ENCODE measurements around the gene CORO6. TPM values are rescaled to one million over a fixed set of nuclear protein-coding genes. Genes with fewer than 3 reads are reported as not detected.

CORO6 gene
- total RNA-seq, 2 donors from 2014 or later = 2.1 to 10.2 TPM

GRCh38 chr17:29588562-29589411, 33.9 kb downstream of the CORO6 start:
- Mint-ChIP-seq H3K27me3 (no peaks in the 10 kb centered on the region), H3K4me3 (peak overlapping the region; percentile 87), H3K36me3 (no peaks in the 10 kb centered on the region), H3K4me1 (ENCODE audit: low read depth in 2 of 2) (peaks cover 42 to 46% of the 10 kb centered on the region in 2 donors), H3K27ac (peak overlapping the region; percentile 33 to 66), H3K9me3 (no peaks in the 10 kb centered on the region)
- ATAC-seq (peak; percentile 50 to 51), DNase-seq (ENCODE audit: low spot score) (no peak)

- Mint-ChIP-seq H3K4me3 (peak overlapping the region; percentile 87), H3K4me1 (ENCODE audit: low read depth in 2 of 2) (peaks cover 42 to 47% of the 10 kb centered on the region in 2 donors), H3K27me3 (no peaks in the 10 kb centered on the region), H3K9me3 (no peaks in the 10 kb centered on the region), H3K36me3 (no peaks in the 10 kb centered on the region), H3K27ac (peak overlapping the region; percentile 33 to 66)
- DNase-seq (ENCODE audit: low spot score) (no peak), ATAC-seq (no peak)
These were observed 34.6 kb downstream of the CORO6 start for GRCh38 chr17:29588017-29588561.

- Mint-ChIP-seq H3K36me3 (no peaks in the 10 kb centered on the region), H3K27me3 (no peaks in the 10 kb centered on the region), H3K4me1 (ENCODE audit: low read depth in 2 of 2) (peaks cover 42 to 47% of the 10 kb centered on the region in 2 donors), H3K4me3 (peak overlapping the region; percentile 87), H3K9me3 (no peaks in the 10 kb centered on the region), H3K27ac (peak overlapping the region; percentile 33 to 66)
- DNase-seq (ENCODE audit: low spot score) = no peak
- no peak for ATAC-seq
These were observed 35.1 kb downstream of the CORO6 start for GRCh38 chr17:29587591-29587990.

GRCh38 chr17:29586676-29587469, 35.8 kb downstream of the CORO6 start:
- DNase-seq (ENCODE audit: low spot score) = no peak
- H3K9me3 Mint-ChIP-seq = no peaks in the 10 kb centered on the region
- H3K27ac Mint-ChIP-seq = peak overlapping the region; percentile 66 to 72
- peaks cover 42 to 43% of the 10 kb centered on the region in 2 donors for H3K4me1 Mint-ChIP-seq (ENCODE audit: low read depth in 2 of 2)
- ATAC-seq = no peak
- no peaks in the 10 kb centered on the region for H3K27me3 Mint-ChIP-seq
- no peaks in the 10 kb centered on the region for H3K36me3 Mint-ChIP-seq
- H3K4me3 Mint-ChIP-seq = peak overlapping the region; percentile 87

GRCh38 chr17:29585080-29585751, 37.5 kb downstream of the CORO6 start:
- Mint-ChIP-seq H3K4me3 (peak overlapping the region; percentile 55), H3K36me3 (no peaks in the 10 kb centered on the region), H3K27ac (peak overlapping the region; percentile 56 to 72), H3K9me3 (no peaks in the 10 kb centered on the region), H3K27me3 (no peaks in the 10 kb centered on the region), H3K4me1 (ENCODE audit: low read depth in 2 of 2) (peaks cover 38 to 40% of the 10 kb centered on the region in 2 donors)
- no peak for ATAC-seq
- no peak for DNase-seq (ENCODE audit: low spot score)

GRCh38 chr17:29584452-29585079, 38.1 kb downstream of the CORO6 start:
- no peak for DNase-seq (ENCODE audit: low spot score)
- peaks cover 36 to 38% of the 10 kb centered on the region in 2 donors for H3K4me1 Mint-ChIP-seq (ENCODE audit: low read depth in 2 of 2)
- peak overlapping the region; percentile 55 for H3K4me3 Mint-ChIP-seq
- H3K27me3 Mint-ChIP-seq = no peaks in the 10 kb centered on the region
- H3K27ac Mint-ChIP-seq = peak overlapping the region; percentile 56 to 72
- no peak for ATAC-seq
- no peaks in the 10 kb centered on the region for H3K9me3 Mint-ChIP-seq
- H3K36me3 Mint-ChIP-seq = no peaks in the 10 kb centered on the region

GRCh38 chr17:29583324-29584248, 39.1 kb downstream of the CORO6 start:
- Mint-ChIP-seq H3K9me3 (no peaks in the 10 kb centered on the region), H3K27me3 (no peaks in the 10 kb centered on the region), H3K4me3 (no peak overlapping the region), H3K36me3 (no peaks in the 10 kb centered on the region), H3K27ac (peak overlapping the region; percentile 39 to 72), H3K4me1 (ENCODE audit: low read depth in 2 of 2) (peaks cover 38 to 39% of the 10 kb centered on the region in 2 donors)
- ATAC-seq (no peak), DNase-seq (ENCODE audit: low spot score) (no peak)

- no peaks in the 10 kb centered on the region for H3K27me3 Mint-ChIP-seq
- H3K4me3 Mint-ChIP-seq = no peak overlapping the region
- DNase-seq (ENCODE audit: low spot score) = no peak
- H3K27ac Mint-ChIP-seq = no peak overlapping the region
- H3K4me1 Mint-ChIP-seq (ENCODE audit: low read depth in 2 of 2) = peaks cover 31 to 34% of the 10 kb centered on the region in 2 donors
- no peaks in the 10 kb centered on the region for H3K9me3 Mint-ChIP-seq
- no peak for ATAC-seq
- H3K36me3 Mint-ChIP-seq = no peaks in the 10 kb centered on the region
These were observed 39.9 kb downstream of the CORO6 start for GRCh38 chr17:29582772-29583171.

GRCh38 chr17:29582254-29582765, 40.4 kb downstream of the CORO6 start:
- Mint-ChIP-seq H3K27ac (no peak overlapping the region), H3K27me3 (no peaks in the 10 kb centered on the region), H3K4me3 (no peak overlapping the region), H3K4me1 (ENCODE audit: low read depth in 2 of 2) (peaks cover 26 to 29% of the 10 kb centered on the region in 2 donors), H3K9me3 (no peaks in the 10 kb centered on the region), H3K36me3 (no peaks in the 10 kb centered on the region)
- ATAC-seq (no peak), DNase-seq (ENCODE audit: low spot score) (no peak)

- Mint-ChIP-seq H3K27me3 (no peaks in the 10 kb centered on the region), H3K4me3 (no peak overlapping the region), H3K36me3 (no peaks in the 10 kb centered on the region), H3K9me3 (no peaks in the 10 kb centered on the region), H3K27ac (no peak overlapping the region), H3K4me1 (ENCODE audit: low read depth in 2 of 2) (peaks cover 24 to 28% of the 10 kb centered on the region in 2 donors)
- no peak for DNase-seq (ENCODE audit: low spot score)
- no peak for ATAC-seq
These were observed 41.0 kb downstream of the CORO6 start for GRCh38 chr17:29581583-29582253.

- Mint-ChIP-seq H3K27ac (peak overlapping the region; percentile 23 to 78), H3K4me1 (ENCODE audit: low read depth in 2 of 2) (peaks cover 13 to 21% of the 10 kb centered on the region in 2 donors), H3K4me3 (no peak overlapping the region), H3K36me3 (no peaks in the 10 kb centered on the region), H3K9me3 (no peaks in the 10 kb centered on the region), H3K27me3 (no peaks in the 10 kb centered on the region)
- DNase-seq (ENCODE audit: low spot score) (peak; percentile 87), ATAC-seq (peak; percentile 91 to 93)
These were observed 42.6 kb downstream of the CORO6 start for GRCh38 chr17:29579866-29580771.

Measured in natural killer cell treated with Interleukin-12 subunit alpha and Interleukin-12 subunit beta and Interleukin-15 and Interleukin-18, amount 100 ng/mL, for 72 hours (primary cell).